NCI-H345 treated with DMSO at 0.1 percent for 48 hours (cell line): ENCODE results near the gene CGREF1.
A peak's percentile ranks its signal among the peaks of the same experiment; 100 is the strongest.
"Not testable (repeated sequence)": the region's sequence is repeated elsewhere in the genome, so short reads cannot be mapped to it uniquely, and the experiment has no call there.

Experiments used
- DNase-seq: peaks from one replicate; lab custom pipeline; 2025; ENCODE audit not compliant: unreplicated experiment; lab: John Stamatoyannopoulos, UW

CGREF1 gene

GRCh38 chr2:27088634-27089033 lies 30.3 kb downstream of the CGREF1 start:
- no peak for DNase-seq

GRCh38 chr2:27087823-27088410 lies 31.0 kb downstream of the CGREF1 start:
- no peak for DNase-seq

GRCh38 chr2:27086724-27087593 lies 32.0 kb downstream of the CGREF1 start, which contains the start of gene KHK:
Gene KHK (plus strand): TSS chr2:27086772. CDS start chr2:27087260, 488 bp downstream.
- DNase-seq: peak; percentile 70

GRCh38 chr2:27086090-27086723 lies 32.7 kb downstream of the CGREF1 start:
- peak; percentile 92 for DNase-seq

GRCh38 chr2:27085673-27086089 lies 33.2 kb downstream of the CGREF1 start:
- DNase-seq: peak; percentile 16

GRCh38 chr2:27085062-27085672 lies 33.8 kb downstream of the CGREF1 start:
- DNase-seq: no peak

GRCh38 chr2:27084297-27085061 lies 34.4 kb downstream of the CGREF1 start:
- DNase-seq: no peak

- DNase-seq: no peak
Measured at GRCh38 chr2:27083410-27084296, 35.3 kb downstream of the CGREF1 start.

GRCh38 chr2:27082773-27083409 lies 36.0 kb downstream of the CGREF1 start:
- no peak for DNase-seq

- no peak for DNase-seq
Measured at GRCh38 chr2:27081984-27082772, 36.8 kb downstream of the CGREF1 start.

- DNase-seq: no peak
Measured at GRCh38 chr2:27080603-27080936, 38.4 kb downstream of the CGREF1 start.

GRCh38 chr2:27080140-27080469 lies 38.8 kb downstream of the CGREF1 start:
- no peak for DNase-seq

- DNase-seq: no peak
Measured at GRCh38 chr2:27079233-27080139, 39.4 kb downstream of the CGREF1 start.

- no peak for DNase-seq
Measured at GRCh38 chr2:27078267-27079194, 40.4 kb downstream of the CGREF1 start, which contains the start of gene EMILIN1. Gene EMILIN1 (plus strand): TSS chr2:27078615. CDS start chr2:27079066, 451 bp downstream.

- DNase-seq: no peak
Measured at GRCh38 chr2:27077231-27077630, 41.7 kb downstream of the CGREF1 start.

GRCh38 chr2:27076323-27076722 lies 42.6 kb downstream of the CGREF1 start:
- DNase-seq: no peak

- DNase-seq: not testable (repeated sequence)
Measured at GRCh38 chr2:27075566-27075871, 43.4 kb downstream of the CGREF1 start.
